GM19238 (cell line): ENCODE measurements around the gene GLI1.
A peak's percentile ranks its signal among the peaks of the same experiment; 100 is the strongest.
"Not testable (repeated sequence)": the region's sequence is repeated elsewhere in the genome, so short reads cannot be mapped to it uniquely, and the experiment has no call there.

Experiments
- DNase-seq: peaks from one replicate; pipeline ENCODE4 v3.0.0; 2011; ENCODE audit warnings: low spot score; ENCODE audit not compliant: insufficient read length

GLI1 gene

DNA sequence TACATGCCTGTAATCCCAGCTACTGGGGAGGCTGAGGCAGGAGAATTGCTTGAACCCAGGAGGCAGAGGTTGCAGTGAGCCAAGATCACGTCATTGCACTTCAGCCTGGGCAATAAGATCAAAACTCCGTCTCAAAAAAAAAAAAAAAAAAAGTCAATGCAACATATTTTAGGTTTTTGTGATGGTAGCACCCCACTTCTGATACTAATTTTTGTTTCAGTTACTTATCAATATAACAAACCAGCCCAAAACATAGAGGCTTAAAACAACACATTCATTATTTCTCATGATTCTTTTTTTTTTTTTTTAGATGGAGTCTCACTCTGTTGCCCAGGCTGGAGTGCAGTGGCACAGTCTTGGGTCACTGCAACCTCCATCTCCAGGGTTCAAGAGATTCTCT, 18.2 kb upstream of the GLI1 start:
- DNase-seq = not testable (repeated sequence)

DNA sequence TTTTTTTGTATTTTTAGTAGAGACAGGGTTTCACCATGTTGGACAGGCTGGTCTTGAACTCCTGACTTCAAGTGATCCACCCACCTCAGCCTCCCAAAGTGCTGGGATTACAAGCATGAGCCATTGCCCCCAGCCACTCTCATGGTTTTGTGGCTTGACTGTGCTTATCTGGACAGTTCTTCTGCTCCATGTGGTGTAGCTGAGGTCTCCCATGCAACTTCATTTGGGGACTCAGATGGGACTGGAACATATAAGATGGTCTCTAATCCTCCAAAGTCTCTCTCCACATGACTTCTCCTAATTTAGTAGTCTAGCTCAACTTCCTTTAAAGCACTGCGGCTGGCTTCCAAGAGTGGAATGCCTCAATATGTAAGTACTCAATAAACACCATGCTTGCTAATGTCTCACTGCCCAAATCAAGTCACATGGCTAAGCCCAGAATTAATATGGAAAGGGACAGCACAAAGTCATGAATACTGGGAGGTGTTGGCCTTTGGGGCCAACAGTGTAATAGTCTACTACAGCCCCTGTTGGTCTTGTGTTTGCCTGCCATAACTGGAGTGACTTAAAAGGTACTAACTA, 17.6 kb upstream of the GLI1 start:
- no peak for DNase-seq

DNA sequence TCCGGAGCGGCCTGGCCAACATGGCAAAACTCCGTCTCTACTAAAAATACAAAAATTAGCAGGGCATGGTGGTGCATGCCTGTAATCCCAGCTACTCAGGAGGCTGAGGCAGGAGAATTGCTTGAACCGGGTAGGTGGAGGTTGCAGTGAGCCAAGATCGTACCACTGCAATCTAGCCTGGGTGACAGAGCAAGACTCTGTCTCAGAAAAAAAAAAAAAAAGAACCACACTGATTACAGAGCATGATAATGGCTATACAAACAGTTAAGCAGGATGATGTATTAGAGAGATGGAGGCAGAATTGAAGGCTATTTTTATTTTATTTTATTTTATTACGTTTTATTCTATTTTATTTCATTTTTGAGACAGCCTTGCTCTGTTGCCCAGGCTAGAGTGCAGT, 15.2 kb upstream of the GLI1 start:
- DNase-seq = not testable (repeated sequence)

DNA sequence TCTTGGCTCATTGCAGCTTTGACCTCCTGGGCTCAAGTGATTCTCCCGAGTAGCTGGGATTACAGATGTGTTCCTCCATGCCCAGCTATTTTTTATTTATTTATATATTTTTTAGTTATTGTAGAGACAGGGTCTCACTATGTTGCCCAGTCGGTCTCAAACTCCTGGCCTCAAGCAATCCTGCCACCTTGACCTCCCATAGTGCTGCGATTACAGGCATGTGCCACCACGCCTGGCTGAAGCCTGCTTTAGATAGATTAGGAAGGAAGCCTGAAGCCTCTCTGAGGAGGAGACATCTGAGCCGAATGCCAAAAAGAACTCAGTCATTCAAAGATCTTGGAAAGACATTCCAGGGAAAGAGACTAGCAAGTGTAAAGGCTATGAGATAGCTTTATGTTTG, 14.8 kb upstream of the GLI1 start:
- DNase-seq = no peak

DNA sequence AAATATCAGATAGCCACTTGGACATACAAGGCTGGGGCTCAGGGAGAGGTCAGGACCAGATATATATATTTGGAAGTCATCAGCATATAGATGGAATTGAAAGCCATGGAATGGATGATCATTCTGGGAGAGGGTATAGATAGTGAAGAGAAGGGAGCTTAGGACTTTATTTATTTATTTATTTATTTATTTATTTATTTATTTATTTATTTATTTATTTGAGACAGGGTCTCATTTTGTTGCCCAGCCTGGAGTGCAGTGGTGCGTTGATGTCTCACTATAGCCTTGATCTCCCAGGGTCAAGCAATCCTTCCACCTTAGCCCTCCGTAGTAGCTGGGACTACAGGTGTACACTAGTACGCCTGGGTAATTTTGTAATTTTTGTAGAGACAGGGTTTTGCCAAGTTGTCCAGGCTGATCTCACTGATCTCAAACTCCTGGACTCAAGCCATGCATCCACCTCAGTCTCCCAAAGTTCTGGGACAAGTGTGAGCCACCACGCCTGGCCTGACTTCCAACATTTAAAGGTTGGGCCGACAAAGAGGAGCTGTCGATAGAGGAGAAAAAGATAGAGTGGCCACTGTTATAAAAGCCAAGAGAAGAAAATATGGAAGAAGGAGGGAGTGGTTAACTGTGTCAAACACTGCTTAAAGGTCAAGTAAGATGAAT, 13.2 kb upstream of the GLI1 start:
- no peak for DNase-seq

DNA sequence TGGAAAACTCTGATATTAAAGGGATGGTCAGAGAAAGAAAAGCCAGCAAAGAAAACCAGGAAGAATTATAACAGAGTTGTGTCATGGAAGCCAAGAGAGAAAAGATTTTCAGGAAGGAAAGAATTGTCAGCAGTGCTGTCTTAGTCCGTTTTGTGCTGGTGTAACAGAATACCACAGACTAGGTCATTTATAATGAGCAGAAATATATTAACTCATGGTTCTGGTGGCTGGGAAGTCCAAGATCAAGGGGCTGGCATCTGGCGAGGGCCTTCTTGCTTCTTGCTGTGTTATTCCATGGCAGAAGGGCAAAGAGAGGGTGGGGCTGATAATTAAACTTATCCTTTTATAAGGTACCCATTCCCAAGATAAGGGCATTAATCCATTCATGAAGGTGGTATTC, 10.9 kb upstream of the GLI1 start:
- no peak for DNase-seq

DNA sequence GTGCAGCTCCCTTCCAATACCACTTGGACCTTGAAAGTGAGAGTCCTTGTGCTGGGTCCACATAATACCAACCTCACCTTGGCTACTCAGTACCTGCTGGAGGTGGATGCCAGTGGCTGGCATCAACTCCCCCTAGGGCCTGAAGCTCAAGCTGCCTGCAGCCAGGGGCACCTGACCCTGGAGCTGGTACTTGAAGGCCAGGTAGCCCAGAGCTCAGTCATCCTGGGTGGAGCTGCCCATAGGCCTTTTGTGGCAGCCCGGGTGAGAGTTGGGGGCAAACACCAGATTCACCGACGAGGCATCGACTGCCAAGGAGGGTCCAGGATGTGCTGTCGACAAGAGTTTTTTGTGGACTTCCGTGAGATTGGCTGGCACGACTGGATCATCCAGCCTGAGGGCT, 10.2 kb upstream of the GLI1 start:
- DNase-seq = no peak

DNA sequence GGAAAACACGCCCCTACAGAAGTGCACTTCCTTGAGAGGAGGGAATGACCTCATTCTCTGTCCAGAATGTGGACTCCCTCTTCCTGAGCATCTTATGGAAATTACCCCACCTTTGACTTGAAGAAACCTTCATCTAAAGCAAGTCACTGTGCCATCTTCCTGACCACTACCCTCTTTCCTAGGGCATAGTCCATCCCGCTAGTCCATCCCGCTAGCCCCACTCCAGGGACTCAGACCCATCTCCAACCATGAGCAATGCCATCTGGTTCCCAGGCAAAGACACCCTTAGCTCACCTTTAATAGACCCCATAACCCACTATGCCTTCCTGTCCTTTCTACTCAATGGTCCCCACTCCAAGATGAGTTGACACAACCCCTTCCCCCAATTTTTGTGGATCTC, 9.5 kb upstream of the GLI1 start:
- DNase-seq = no peak

DNA sequence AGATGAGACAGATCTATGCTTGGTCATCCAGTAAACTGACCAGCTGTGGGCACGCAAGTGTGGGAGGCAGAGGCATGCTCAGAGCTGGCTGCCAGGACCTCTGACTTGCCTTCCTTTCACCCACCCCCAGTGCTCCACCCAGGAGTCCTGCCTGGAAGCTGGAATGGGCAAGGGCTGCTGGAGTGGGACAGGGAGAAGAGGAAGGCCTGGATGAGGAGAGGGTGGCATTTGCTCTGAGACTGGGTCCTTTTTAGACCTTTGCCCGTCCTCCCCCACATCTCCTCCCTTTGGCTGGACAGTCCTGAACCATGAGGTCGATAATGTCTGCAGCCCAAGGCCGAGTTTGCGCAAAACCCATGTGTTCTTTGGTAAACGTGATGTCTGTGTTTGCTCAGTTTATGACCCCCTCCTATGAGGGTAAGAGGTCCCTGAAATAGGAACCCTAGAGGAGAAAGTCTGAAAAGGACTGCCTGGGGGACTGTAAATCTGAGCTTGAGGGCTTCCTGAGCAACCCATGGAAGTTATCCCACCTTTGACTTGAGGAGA, 8.3 kb upstream of the GLI1 start:
- DNase-seq = no peak

DNA sequence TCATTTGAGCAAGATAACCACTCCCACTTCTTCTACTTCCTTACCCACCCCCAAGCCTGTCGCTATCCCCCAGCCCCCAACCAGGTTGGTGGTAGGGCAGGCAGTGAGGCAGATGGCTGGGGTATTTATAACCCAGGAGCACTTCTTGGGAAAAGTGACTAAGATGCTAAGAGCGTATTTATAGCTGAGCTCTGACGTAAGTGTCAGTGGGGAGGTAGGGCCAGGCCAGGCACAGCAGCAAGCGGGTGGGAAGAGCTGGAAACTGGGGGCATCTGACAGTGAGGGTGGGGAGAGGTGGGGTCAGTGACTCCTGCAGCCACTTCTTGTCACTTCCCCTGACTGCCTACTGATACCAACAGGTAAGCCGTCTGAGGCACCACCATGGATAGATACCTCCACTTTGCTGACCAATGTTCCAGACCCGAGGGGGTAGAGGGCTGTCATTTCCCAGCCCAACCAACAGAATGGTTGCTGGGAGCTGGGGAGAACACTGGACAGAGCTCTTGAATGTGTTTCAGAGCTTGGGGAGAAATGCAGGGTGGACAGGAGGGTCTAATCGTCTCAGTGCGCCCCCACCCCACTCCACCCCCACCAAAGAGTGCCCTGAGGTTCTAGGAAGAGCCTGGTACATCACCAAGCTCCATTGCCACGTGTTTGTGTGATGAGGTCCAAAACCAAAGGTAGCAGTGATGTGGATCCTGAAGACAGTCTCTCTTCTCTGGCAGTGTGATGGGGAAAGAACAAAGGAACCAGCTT, 7.2 kb upstream of the GLI1 start:
- no peak for DNase-seq

DNA sequence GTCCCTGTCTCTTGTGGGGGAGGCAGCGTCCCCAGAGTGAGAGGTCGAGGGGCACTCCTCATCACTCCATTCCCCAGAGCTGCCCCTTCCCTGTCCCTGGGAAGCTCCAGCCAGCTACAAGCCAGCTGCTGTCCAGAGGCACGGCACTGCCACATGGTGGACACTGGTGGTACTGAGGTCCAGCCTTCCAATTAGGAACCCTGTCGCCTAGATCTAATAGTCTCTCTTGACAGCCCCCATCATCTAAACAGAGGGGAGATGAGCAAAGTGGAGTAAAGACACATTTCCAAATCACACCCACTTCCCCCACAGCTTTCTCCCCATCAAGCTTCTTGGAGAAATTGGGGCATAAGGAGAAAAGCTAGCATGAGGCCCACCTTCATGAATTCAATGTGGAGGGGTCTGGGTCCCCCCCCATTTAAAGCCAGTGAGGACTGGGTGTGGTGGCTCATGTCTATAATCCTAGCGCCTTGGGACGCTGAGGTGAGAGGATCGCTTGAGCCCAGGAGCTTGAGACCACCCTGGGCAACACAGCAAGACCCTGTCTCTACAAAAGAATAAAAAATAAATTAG, 6.6 kb upstream of the GLI1 start:
- DNase-seq = peak; percentile 42

DNA sequence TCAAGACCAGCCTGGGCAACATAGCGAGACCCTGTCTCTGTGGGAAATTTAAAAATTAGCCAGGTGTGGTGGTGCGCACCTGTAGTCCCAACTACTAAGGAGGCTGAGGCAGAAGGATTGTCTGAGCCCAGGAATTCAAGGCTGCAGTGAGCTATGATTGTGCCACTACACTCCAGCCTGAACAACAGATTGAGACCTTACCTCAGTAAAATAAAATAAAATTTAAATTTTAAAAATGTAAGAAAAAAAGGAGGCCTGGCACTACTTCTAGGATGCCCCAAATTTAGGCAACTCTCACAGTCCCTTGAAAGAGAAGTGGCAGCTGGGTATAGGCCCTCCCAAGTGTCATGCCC, 5.4 kb upstream of the GLI1 start:
- DNase-seq = no peak

DNA sequence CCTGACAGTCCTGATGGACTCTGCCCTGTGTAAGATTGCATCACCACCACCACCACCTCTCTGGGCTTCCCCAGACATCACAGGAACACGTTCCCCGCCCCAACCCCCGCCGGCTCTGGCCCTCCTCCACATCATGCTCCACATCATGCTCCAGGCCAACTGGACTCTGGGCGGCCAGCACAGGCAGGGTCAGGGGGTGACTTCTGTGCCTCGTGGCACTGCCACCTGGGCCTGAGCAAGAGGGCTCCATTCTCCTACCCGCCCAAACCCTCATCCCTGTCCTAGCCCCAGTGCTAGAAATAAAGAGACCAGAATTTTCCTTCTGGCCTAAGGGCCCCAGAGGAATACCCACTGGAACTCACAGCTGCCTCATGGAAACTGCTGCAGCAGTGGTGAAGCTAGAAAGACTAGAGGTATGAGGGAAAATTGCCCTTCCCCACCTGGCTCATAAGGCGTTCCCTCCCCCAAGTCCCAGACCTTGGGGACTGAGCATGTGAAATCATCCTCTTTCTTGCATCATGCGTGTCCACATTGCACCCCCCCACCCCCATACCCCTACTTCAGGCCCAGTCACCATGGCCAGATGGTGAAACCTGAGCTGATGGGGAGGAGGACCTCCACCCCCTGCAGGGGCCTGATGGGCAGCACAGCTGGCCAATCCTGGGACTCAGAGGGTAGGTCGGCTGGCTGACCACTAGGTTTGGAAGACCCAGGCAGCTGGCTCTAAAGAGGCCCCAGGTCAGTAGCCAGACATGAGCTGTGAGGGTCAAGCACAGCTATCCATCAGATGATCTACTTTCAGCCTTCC, 4.8 kb upstream of the GLI1 start, which contains the start of gene INHBE:
Gene INHBE (plus strand): TSS at position 742 of the 808 bp plus-strand sequence. CDS start 230 bp downstream, outside the sequence.
- no peak for DNase-seq

DNA sequence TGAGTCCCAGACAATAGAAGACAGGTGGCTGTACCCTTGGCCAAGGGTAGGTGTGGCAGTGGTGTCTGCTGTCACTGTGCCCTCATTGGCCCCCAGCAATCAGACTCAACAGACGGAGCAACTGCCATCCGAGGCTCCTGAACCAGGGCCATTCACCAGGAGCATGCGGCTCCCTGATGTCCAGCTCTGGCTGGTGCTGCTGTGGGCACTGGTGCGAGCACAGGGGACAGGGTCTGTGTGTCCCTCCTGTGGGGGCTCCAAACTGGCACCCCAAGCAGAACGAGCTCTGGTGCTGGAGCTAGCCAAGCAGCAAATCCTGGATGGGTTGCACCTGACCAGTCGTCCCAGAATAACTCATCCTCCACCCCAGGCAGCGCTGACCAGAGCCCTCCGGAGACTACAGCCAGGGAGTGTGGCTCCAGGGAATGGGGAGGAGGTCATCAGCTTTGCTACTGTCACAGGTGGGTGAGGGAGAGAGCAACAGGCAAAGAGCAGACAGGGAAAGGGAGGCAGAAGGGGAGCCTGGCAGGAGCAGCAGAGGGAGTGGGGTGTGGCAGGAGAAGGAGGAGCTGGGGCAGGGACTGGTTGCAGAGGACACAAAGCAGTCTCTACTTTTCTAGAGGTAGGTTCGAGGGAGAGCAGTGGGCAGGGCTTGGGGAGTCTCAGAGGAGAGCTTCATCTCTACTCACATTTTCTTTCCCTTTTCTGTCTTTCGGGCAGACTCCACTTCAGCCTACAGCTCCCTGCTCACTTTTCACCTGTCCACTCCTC, 4.0 kb upstream of the GLI1 start:
- DNase-seq = no peak

DNA sequence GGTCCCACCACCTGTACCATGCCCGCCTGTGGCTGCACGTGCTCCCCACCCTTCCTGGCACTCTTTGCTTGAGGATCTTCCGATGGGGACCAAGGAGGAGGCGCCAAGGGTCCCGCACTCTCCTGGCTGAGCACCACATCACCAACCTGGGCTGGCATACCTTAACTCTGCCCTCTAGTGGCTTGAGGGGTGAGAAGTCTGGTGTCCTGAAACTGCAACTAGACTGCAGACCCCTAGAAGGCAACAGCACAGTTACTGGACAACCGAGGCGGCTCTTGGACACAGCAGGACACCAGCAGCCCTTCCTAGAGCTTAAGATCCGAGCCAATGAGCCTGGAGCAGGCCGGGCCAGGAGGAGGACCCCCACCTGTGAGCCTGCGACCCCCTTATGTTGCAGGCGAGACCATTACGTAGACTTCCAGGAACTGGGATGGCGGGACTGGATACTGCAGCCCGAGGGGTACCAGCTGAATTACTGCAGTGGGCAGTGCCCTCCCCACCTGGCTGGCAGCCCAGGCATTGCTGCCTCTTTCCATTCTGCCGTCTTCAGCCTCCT, 3.4 kb upstream of the GLI1 start:
- no peak for DNase-seq

DNA sequence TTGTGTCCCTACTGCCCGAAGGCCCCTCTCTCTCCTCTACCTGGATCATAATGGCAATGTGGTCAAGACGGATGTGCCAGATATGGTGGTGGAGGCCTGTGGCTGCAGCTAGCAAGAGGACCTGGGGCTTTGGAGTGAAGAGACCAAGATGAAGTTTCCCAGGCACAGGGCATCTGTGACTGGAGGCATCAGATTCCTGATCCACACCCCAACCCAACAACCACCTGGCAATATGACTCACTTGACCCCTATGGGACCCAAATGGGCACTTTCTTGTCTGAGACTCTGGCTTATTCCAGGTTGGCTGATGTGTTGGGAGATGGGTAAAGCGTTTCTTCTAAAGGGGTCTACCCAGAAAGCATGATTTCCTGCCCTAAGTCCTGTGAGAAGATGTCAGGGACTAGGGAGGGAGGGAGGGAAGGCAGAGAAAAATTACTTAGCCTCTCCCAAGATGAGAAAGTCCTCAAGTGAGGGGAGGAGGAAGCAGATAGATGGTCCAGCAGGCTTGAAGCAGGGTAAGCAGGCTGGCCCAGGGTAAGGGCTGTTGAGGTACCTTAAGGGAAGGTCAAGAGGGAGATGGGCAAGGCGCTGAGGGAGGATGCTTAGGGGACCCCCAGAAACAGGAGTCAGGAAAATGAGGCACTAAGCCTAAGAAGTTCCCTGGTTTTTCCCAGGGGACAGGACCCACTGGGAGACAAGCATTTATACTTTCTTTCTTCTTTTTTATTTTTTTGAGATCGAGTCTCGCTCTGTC, 2.7 kb upstream of the GLI1 start:
- no peak for DNase-seq

DNA sequence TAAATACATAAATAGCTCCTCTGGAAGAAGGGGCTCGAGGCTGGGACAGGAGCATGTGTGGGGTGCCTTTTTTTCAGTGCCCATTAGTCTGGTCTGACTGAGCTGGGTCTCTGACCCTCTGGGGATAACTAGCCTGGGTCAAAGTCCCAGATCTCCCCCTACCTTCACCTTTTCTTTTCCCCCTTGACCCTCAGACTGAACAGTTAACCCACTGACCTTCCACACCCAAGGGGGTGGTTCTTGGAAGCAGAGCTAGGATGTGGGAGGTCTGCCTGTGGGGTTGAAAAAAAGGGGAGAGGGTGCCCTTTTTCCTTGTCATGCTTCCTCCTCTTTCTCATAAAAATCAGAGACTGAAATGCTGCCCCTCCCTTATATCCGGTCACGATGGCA, 925 bp upstream of the GLI1 start:
- no peak for DNase-seq

DNA sequence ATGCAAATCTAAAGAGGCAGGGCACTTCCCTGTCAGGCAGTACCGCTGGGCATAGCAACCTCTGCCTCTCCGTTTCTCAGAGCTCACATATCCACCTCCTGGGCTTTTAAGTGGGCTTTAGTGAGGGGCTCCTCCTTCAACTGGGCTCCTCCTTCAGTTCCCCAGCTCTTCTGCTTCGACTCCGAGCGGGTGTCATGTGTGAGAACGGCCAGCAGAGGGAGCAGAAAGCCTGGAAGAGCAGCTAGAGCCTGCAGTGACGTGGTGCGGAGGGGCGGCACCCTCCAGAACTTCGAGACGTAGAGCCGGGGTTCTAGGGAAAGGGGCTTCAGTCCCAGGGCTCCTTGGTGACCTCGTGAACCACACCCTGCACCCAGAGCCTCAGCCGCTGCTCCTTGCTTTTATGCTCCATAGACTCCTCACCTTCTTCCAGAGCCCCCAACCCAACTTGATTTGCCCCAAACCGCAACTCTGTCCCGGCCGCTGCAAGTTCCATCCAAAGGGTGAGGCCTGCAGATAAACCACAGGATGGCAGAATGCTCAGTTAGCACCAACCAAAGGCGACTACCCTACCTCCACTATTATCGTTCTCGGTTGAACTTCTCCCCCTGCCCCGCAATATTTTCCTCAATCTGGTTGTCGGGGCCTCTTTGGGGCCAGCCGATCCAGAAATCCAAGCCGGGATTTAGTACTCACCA, 383 bp upstream of the GLI1 start:
- DNase-seq = peak; percentile 77

DNA sequence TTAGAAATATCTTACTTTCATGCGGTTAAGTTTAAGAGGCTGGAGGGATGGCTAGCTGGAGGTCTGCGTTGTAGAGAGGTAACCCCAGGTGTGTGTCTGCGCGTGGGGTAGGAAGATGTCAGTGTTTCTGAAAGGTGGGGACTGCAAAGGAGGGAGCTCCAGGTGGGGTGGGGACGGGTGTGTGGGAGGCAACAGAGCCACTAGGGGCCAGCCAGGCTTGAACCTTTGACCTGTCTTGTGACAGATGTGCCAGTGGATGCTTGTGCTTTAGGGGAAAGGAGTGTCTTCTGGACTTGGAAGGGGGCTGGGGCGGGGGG, 841 bp downstream of the GLI1 start:
- DNase-seq = no peak
